Limb (tissue), 2 donors: ENCODE data around the gene MAP4K4.
"Not testable (repeated sequence)": the region's sequence is repeated elsewhere in the genome, so short reads cannot be mapped to it uniquely, and the experiment has no call there.

Source experiments
- DNase-seq, 2 donors: peaks; one replicate each; pipeline ENCODE4 v3.0.0-alpha.2; 2016; ENCODE audit errors: extremely low spot score in 2 of 2

The MAP4K4 gene

DNA sequence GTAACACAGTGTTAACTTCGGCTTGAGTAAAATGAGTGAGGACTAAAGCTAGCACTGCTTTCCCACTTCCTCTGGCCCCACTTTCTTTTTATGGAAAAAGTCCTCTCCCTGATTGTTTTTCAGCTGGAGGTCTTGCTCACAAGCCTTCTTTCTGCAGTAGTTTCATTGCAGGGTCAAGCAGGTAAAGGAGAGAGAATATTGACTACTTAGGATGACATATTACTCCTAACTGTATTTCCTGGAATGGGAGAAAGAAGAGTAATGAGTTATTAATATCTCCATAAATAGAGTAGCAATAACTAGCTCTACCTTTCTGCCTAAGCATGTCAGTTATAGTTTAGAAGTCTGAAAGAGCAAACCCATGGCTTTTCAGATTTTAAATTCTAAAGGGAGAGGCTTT, 45.0 kb downstream of the MAP4K4 start:
- no peak for DNase-seq

DNA sequence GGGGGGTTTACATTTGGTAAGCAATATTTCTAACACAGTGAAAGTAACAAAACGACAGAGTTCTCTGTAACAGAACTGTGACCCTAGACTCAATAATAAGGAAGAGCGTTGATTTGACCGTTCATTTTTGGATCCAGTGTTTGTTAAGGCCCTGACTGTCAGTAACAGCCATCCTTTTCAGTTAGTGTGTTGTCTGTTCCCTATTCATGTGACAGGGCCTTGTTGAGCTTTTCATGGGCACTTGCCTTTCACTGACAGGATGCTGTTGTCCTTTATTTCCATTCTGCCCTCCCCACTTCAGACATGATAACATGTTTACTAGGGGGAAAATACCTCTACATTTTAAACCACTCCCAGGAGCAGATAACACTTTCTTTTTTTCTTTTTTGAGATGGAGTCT, 45.8 kb downstream of the MAP4K4 start:
- DNase-seq: no peak

DNA sequence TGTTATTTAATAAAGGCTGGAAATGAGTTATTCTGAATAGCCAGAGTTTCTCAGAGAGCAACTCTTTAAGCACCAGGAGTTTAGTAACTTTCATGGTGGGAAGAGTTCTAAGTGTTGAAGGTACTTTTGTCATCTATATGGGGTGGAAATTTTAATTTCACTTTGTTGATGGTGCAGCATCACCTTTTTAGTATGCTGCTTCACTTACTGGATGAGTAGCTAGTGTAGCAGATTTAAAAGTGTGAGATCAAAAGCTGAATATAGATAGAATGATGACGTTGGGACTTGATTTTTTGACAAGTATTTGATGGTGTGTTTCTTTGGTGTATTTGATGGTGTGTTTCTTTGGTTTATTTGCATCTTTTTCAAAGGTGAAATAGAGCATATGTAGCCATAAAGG, 47.3 kb downstream of the MAP4K4 start:
- no peak for DNase-seq

- no peak for DNase-seq
These were observed 48.5 kb downstream of the MAP4K4 start for GRCh38 chr2:101745711-101746694.

GRCh38 chr2:101748000-101748399, 50.5 kb downstream of the MAP4K4 start:
- no peak for DNase-seq

- not testable (repeated sequence) for DNase-seq
These were observed 51.0 kb downstream of the MAP4K4 start for GRCh38 chr2:101748462-101748861.

DNA sequence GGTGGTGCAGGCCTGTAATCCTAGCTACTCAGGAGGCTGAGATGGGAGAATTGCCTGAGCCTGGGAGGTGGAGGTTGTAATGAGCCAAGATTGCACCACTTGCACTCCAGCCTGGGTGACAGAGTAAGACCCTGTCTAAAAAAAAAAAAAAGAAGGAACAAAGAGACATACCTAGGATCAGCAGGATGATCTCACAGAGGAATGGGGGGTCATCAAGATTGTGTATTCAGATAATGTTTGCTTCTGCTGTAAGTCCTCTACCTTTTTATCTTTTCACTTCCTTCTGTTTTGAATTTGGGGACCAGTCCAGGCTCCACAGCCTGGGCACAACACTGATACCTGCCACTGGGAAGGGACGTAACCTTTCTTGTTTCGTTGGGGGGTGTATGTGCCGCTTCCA, 53.2 kb downstream of the MAP4K4 start:
- no peak for DNase-seq

- DNase-seq: no peak
These were observed 53.8 kb downstream of the MAP4K4 start for GRCh38 chr2:101751276-101751815.

GRCh38 chr2:101751875-101752619, 54.5 kb downstream of the MAP4K4 start:
- no peak for DNase-seq

DNA sequence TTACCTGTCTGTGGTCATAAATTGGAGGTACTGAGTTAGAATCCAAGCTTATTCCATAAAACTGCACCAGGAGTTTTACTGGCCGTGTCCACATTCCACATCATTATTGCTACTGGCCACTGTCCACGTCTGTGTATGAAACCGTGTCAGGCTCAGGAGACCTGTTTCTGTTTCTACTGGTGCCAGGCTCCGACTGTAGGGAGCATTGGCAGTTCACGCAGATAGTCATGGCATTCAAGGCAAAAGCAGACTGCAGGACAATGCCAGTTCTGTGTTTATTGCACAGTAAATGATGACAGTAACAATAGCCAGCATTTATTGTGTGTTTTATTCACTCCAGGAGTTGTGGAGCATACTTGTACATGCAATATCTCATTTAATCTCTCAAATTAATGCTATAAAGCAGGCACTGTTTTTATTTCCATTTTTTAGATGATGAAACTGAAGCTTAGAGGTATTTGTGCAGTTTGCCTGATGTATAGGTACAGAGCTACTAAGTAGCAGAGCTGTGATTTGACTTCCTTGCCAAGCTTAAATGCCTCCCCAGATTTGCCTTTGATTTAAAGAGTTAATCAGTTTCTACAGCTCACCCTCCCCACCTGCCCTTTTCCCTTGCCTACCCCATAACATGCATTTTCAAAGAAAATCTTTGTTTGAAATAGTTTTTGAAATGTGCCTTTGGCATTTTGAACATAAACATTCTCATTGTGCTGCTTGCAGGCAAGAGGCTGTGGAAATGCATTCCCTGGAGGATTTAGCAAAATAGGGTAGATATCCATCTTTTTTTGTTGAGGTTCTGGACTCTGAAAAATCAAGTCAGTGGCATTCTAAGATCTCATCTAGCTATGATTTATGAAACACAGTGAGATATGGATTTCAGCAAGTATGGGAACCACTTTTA, 55.5 kb downstream of the MAP4K4 start:
- DNase-seq: no peak

DNA sequence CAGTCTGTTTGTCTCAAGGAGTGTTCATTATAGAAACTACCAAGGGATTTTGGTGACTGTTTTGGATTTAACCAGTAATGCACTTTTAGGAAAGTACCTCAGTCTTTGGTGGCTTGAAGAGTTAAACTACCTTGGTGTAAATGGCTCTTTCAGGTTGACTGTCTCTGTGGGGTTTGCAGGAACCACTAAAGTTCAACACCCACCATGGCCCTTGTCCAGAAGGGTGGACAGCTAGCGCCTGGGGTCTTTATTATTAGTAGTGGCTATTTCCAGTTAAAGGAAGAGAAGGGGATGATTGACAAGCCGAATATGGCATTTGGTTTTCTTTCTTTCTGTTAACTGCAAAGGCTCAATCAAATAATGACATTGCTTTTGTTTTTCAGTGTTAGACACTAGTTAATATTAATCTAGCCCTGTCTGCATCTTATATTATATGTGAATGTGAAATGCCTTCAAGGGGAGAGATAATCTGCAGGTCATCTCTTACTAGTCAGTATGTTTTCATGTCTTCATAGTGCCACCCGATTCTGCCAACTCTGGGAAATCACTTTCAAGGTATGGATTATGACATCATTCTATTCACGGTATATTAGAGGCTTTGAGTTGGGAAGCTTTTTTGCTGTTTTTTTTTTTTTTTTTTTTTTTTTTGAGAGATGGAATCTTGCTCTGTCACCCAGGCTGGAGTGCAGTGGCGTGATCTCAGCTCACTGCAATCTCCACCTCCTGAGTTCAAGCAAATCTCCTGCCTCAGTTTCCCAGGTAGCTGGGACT, 56.4 kb downstream of the MAP4K4 start:
- DNase-seq: no peak

DNA sequence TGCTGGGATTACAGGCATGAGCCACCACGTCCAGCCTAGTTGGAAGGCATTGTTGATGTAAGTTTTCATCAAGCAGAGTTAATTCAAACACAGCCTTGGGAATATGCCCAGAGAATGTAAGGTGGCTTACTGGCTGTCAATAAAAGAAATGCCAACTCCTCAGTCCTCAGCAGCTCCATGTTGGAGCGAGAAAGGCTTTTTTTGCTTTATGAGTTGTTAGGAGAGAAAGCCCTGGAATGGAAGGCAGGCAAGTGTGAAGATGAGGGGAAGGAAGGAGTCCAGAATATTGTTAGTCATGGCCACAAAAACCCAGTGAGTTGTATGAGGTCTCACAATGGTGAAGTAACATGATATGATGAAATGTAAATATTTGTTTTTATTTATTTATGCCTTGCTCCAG, 57.1 kb downstream of the MAP4K4 start:
- DNase-seq: no peak

DNA sequence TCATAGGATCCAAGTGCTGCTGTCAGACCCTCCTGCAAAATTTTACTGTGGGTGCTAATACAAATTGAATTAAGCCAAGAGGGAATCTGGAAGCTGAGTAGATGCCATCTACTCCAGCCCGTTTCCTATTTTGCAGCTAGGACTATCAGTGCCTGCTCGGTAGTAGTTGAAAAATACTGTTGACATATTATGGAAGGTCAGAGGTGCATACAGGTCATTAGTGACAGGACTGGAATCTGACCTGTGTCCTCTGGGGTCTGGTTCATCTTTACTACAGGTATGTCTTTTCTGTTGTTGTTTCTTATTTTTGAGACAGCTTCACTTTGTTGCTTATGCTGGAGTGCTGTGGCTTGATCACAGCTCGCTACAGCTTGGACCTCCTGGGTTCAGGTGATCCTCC, 58.8 kb downstream of the MAP4K4 start:
- DNase-seq: no peak

GRCh38 chr2:101758001-101758400, 60.5 kb downstream of the MAP4K4 start:
- no peak for DNase-seq

DNA sequence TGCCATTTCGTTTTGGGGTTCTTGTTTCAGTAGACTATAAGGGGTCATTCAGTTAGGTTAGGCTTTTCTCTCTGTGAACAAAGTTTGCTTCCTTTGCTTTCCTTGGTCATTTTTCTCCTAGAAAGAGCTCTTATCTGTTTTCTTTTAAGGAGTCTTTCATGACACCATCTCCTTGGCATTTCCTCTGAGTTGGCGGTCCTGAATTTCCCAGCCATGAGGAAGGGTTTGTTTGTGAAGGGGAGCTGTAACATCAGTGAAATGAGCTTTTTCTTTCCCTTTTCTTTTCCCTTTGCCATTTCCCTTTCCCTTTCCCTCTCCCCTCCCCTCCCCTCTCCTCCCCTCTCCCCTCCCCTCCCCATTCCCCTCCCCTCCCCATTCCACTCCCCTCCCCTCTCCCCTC, 61.7 kb downstream of the MAP4K4 start:
- DNase-seq: no peak

GRCh38 chr2:101762451-101763171, 65.1 kb downstream of the MAP4K4 start:
- no peak for DNase-seq

DNA sequence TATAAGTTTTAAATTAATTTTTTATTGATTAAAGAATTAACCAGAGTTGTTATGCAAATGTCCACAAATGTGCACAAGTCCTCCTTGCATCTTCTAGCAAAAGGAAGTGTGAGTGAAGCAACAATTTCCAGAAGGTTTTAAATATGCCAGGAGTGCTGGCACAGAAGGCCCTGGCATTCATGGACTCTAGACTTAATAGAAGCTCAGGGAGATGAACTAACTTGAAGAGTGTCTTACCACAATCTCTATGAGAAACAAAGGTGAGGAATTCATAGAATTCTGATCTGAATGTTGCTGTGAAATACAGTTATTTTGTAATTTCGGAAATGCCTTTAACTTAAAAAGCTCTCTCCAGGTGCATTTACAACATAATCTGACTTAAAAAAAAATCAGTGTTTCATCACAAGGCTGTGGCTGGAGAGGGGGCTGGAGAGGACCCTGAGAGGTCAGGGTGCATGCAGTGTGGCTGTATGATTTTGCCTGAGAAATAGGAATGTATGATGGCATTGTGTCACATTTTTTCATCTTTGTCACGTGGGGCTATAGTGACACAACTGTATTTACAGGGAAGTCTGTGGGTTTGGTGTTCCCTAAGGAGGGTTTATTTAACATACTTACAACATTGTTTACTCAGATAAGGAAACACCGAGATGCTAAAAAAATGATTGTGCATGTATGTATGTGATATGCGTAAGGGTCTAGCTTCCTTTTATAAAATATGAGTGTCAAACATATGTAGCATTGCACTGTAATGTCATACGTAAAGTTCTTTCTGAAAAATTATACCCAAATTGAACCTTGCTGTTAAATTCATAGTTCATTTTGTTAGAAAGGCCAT, 66.2 kb downstream of the MAP4K4 start:
- DNase-seq: no peak

- DNase-seq: no peak
These were observed 68.8 kb downstream of the MAP4K4 start for GRCh38 chr2:101766337-101766736.
